Glomerular endothelial cell (primary cell): ENCODE results near the gene DCAF8. TPM values are rescaled to one million over a fixed set of nuclear protein-coding genes. Genes with fewer than 3 reads are reported as not detected.

Experiments used
- DNase-seq: peaks from one replicate; pipeline ENCODE4 v3.0.0-alpha.2; 2011; ENCODE audit warnings: low read depth, low spot score; ENCODE audit errors: extremely low read depth
- total RNA-seq: library from RNA; depleted of rRNA; stranded (reverse); fragments of >200 nt; gene quantifications from 2 replicates; pipeline ENCODE4 v1.2.3, GENCODE V29; 2015

DCAF8 gene
- total RNA-seq, 1 donor from 2014 or later, result 84.9 TPM

GRCh38 chr1:160206421-160207117 is 55.8 kb downstream of the DCAF8 start:
- DNase-seq, result no peak

DNA sequence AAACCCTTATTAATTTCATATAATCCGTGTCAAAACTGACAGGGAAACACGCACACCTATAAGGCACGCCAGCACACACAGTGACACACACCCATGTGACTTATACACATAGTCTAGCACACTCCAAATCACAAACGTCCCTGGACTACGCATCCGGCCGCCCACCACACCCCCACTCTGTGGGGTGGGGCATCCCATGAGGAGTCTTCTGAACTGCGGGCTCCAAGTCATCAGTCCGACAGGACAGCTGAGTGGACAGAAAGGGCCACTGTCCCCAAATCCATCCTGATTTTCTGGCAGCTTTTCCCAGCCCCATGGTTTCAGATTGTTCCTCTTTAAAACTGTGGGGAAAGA is 56.3 kb downstream of the DCAF8 start:
- DNase-seq, result no peak

DNA sequence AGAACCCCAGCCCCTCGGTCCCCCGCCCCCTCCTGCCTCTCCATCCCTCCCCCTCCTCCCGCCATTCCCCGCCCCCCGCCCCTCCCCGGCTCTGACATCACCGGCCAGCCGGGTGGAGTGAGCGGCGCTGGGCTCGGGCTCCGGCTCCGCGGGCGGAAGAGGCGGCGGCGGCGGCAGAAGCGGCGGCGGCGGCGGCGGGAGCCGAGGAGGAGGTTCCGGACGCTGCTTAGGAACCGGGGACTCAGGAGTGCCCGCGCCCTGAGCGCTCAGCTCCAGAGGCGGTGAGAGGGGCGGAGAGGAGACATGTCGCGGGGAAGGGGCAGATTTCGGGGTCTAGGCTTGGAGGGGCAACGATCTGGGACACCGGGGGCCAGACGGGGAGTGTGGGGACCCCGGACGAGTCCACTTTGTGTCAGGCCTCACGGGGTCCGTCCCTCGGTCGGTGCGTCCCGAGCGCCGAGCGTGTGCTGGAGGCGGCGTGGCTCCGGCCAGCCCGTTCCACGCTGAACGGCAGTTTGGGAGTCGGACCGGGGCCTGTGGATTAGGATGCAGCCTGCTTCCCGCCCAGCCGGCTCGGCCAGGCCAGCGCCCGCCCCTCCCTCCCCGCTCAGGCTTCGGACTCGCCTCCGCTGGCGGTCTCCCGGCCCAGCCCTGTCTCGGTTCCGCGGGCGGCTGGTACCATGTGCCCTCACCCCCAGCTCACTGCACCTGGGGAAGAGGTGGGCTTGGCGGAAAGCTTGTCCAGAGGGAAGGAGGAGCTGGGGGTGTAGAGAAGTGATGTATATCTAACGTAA is 56.9 kb downstream of the DCAF8 start, which contains the start of gene PEA15:
PEA15 (plus strand) TSS at position 143 of the 794 bp plus-strand sequence. CDS start 6,161 bp downstream, outside the sequence.
- DNase-seq, result no peak

- no peak for DNase-seq
Measured at GRCh38 chr1:160204526-160205241, 57.7 kb downstream of the DCAF8 start.

DNA sequence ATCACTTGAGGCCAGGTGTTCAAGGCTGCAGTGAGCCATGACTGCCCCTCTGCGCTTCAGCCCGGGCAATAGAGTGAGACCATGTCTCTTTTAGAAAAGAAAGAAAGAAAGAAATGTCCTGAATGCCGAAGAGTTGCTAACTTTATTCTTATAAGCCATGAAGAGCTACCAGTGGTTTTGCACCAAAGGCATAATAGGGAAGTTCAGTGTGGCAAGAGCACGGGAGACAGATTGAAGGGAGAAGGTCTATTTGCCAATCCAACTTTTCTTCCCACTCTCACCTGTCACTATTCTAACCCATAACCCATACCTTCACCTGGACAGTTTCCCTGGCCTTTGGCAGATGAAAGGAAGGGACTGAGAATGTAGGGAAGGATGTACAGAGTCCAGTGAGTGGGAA is 61.6 kb downstream of the DCAF8 start:
- DNase-seq, result no peak

- no peak for DNase-seq
Measured at GRCh38 chr1:160197231-160197630, 65.1 kb downstream of the DCAF8 start.

DNA sequence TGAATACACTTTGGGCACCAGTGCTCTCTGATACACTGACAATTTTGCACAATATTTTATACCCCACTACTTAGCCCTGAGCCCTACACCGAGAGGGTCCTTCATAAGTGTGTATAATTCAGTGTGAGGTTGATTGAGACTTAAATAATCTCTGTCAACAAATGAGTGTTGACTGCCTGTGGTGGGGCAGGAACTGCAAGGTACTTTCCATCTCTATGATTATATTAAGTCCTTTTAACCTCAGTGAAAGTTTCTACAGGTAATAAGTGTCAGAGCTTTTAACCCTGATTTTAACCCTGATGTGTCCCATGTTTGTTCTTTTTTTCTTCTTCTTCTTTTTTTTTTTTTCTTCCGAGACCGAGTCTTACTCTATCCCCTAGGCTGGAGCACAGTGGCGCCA is 66.2 kb downstream of the DCAF8 start:
- DNase-seq, result no peak

DNA sequence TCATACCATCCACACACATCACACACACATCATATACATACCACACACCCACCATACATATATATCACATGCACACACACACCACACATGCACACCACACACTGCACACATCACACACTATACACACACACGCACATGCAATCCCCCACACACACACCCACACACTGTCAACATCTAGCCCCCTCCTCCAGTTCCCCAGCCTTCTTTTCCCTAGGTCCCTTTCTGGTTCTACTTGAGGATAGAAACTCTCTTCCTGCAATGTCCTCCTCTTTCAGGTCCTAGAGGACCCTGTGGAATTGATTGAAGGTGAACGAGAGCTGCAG is 67.7 kb downstream of the DCAF8 start:
- DNase-seq, result no peak

DNA sequence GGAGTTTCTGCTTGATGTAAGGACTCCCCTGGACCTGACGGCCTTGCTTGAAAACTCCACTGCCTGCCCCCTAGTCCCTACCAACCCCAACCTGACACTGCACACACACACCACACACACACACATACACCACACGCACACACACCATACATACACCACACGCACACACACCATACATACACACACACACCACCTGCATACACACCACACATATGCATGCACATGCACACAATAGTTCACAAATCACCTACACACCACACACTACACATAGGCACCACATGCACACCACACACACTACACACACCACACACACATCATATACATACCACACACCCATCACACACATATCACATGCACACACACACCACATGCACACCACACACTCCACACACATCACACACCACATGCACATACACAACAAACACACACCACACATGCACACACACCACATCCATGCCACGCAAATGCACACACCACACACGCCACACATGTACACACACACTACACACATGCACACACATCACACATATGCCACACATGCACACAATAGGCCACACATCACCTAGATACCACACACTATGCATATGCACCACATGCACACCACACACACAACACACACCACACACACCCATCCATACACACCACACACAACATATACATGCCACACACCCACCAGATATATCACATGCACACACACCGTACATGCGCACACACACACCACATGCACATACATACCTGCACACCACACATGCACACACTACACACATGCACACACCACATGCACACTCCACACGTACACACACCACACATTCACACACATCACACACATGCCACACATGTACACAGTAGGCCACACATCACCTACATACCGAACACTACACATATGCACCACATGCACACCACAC is 68.3 kb downstream of the DCAF8 start:
- no peak for DNase-seq

GRCh38 chr1:160193091-160193819 is 69.1 kb downstream of the DCAF8 start:
- DNase-seq, result peak; percentile 64

DNA sequence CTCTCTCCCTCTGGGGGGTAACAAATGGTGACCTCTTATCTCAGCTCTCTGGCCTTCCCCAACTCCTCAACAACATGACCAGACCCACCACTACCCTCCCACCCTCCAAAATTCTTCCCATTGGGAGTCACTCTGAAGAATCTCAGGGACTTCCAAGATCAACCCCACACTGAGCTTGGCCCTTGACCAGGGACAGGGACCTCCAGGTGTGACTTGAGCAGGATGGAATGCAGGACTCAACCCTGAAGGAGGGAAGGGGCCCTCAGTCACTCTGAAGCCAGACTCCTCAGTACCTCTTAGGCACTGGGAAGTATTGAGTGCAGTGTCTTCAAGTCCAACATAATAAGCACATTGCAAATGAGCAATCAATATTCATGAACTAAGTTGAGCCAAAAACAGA is 70.1 kb downstream of the DCAF8 start:
- no peak for DNase-seq

DNA sequence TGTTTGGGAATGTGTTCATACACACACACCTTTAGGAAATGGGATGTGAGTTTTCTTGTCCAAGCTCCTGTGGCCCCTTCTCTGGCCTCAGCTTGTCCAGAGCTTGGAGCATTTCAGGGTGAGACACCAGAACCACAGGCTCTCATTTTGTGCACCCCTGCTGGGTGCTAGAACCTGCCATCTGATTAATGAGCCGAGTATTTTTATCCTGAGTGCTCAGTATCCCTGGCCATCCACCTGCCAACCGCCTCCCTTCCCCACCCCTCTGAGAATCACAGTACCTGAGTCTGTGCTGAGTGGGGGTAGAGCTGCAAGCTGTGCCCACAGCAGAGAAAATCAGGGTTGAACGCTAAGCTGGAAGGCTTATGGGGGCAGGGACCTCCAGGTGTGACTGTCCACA is 70.6 kb downstream of the DCAF8 start:
- DNase-seq, result no peak

DNA sequence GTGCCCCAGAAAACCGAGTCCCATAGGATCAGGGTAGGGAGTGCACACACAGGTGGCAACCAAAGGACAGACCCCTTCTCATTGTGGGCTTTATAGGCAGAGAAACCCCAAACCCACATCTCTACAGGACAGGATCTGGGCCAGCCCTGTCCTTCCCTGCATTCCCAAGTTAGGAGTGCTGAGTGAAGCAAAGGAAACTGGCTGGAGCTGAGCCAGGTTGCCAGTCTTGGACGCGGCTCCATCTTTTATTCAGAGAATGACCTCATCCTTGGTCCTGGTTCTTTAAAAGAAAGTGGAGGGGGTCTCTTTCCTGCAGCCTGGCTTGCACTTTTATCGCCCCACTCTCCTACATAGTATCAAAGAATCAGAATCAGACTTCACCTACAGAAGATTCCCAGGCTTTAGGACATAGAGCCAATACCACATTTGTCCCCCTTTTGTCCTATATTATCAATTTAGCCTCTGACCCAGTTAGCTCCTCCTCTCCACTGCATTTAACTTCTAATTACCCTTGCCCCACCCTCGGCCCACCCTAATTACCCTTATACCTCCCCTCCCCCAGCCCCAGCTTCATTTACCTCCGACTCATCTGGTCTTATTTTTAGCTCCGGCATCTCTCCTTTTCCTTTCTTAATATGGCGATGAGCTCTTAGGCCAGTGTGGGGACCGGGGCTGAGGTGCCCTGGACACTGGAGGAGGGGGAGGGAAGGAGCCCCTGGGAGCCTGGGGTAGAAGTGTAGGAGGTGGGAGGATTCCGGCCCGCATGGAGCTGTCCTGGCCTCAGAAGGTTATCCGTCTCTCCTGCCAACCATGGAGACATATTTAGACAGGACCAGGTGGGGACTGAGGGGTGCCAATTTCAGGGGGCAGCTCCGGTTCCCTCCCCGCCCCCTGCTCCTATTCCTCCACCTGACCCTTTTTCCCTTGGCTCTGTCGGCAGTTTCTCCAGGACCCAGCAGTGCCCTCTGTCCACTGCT is 72.4 kb downstream of the DCAF8 start, which contains the start of gene CASQ1:
CASQ1 (plus strand) TSS at position 927 of the 977 bp plus-strand sequence. CDS start 177 bp downstream, outside the sequence.
- DNase-seq, result no peak

- DNase-seq, result no peak
Measured at GRCh38 chr1:160188341-160188740, 74.0 kb downstream of the DCAF8 start.

DNA sequence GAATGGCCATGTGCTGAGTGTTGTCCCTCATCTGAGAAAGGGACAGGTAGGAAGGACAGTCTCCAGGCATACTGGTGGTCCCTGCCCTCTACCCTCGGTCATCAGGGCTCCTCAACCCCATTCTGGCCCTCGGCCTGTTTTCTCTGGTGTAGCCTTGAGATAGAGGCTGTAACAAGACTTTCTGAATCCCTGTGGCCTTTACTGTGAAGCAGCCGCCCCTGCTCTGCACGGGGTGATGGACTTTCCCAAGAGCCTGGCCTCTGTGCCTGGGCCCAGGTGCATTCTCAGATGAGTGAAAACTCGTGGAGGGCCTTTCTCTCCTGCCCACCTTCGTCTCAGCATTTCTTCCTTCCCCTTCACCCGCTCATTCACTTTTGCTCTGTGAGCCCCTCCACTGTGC is 74.9 kb downstream of the DCAF8 start:
- DNase-seq, result no peak

DNA sequence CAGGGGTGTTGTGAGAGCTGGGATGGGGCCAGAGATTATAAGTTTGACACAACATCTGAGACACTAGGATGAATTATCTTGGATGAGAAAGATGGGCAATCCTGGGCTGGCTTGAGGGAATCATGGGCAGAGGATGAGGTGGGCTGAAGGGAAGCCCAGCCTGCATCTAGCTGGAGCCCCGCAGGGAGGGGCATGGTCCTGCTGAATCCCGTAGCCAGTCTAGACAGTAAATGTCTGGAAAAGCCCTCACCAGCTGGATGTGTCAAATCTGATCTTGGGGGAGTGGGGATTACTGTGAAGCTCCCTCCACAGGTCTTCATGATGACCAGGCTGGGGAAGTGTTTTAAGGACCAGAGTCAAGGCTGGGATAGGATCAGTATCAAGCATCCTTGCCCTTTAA is 75.6 kb downstream of the DCAF8 start:
- DNase-seq, result no peak

DNA sequence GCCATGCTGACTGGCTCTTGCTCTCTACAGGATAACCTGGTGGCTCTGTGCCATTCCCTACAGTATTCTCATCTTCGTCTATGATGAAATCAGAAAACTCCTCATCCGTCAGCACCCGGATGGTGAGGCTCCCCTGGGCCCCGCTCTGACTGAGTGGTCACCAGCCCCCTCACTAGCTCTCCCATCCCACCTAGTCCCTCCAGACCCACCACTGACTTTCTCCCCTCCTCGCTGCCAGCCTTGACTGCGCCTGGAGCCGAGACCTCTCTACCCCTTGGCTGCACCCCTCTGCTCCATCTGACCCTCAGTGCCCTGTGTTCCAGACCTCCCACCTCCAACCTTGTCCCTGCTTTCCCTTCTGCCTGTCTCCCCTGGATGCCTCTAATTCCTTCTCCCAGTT is 76.1 kb downstream of the DCAF8 start:
- no peak for DNase-seq

DNA sequence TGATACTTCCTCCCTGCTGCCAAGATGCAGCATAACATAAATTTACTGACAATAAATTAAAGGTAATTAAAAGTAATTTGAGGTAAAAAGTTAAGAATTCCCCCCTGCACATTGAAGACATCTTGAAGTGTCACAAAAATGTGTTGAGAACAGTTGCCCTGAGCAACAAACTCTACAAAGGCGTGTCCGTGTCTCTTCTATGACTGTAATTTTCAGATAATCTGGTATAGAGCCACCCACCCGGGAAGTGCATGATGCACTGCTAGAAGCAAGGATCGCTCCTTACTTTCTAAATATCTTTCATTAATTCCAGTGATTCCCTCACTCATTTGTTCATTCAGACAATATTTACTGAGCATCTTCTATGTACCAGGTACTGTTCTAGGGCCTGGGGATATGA is 83.0 kb downstream of the DCAF8 start:
- DNase-seq, result no peak

- DNase-seq, result no peak
Measured at GRCh38 chr1:160178731-160179130, 83.6 kb downstream of the DCAF8 start.
